HCT116 (cell line): ENCODE measurements around the gene CHAMP1. TPM values are rescaled to one million over a fixed set of nuclear protein-coding genes. Genes with fewer than 3 reads are reported as not detected.

ENCODE experiments used
- ATAC-seq: fragments of 200-7000 bp; cut with Tn5 transposase; 2 replicates; pipeline ENCODE4 v1.9.1; 2020; ENCODE audit warnings: mild to moderate bottlenecking, moderate library complexity
- BruUV-seq: library from RNA; stranded (reverse); fragments of 400-500 nt; replicated peaks from 2 replicates; lab custom pipeline; 2021; lab: Mats Ljungman, UMichigan
- CTCF ChIA-PET: fragments of 300-600 bp; sonication (Branson Sonifier 250); formaldehyde crosslinking; loops from one replicate; lab custom pipeline; 2021; ENCODE audit warnings: antibody characterized with exemption; lab: Charles Lee
- POLR2A ChIA-PET: fragments of 300-600, 350-600 bp; sonication (Branson Sonifier 250); formaldehyde crosslinking; loops from one replicate; lab custom pipeline; 2021; ENCODE audit warnings: antibody characterized with exemption; lab: Charles Lee
- RAD21 ChIA-PET, 2 experiments: fragments of 300-600 bp; sonication (Branson Sonifier 250); formaldehyde crosslinking; loops; one replicate each; lab custom pipeline; 2023; ENCODE audit warnings: low total read pairs in 2 of 2; ENCODE audit not compliant: uncharacterized antibody in 2 of 2, unreplicated experiment in 2 of 2, low non-redundant PET in 1 of 2; lab: Charles Lee
- DNase-seq: peaks from one replicate; pipeline ENCODE4 v3.0.0-alpha.2; 2010; ENCODE audit warnings: low read depth, low spot score
- H2AFZ ChIP-seq: fragments of 200-600 bp; shearing (Covaris generic), sonication (generic); 2 replicates; pipeline ENCODE4 v1.6.1; 2017; ENCODE audit warnings: low read depth, mixed run types, mixed read lengths, antibody characterized with exemption, low read length; ENCODE audit not compliant: poor library complexity, severe bottlenecking
- H3K27ac ChIP-seq: 2 replicates; pipeline ENCODE4 v1.5.1; 2012; ENCODE audit warnings: low read depth, low read length
- H3K27me3 ChIP-seq: fragments of 200-600 bp; sonication (generic); 2 replicates; pipeline ENCODE4 v1.6.1; 2016; ENCODE audit warnings: mixed run types, low read length, mixed read lengths; ENCODE audit not compliant: insufficient read depth
- H3K36me3 ChIP-seq, 2 experiments: fragments of 200-500 bp in 1 of 2; fragments of 200-600 bp in 1 of 2; sonication (Bioruptor generic) in 1 of 2; sonication (generic) in 1 of 2; 2 replicates each; pipeline versions ENCODE4 v1.5.1 to v1.6.1; 2014 to 2016; ENCODE audit warnings: low read length in 2 of 2, inconsistent platforms in 1 of 2, mixed read lengths in 1 of 2, mixed run types in 1 of 2; ENCODE audit not compliant: insufficient read depth in 2 of 2, control insufficient read depth in 1 of 2
- H3K4me1 ChIP-seq, 2 experiments: fragments of 200-600 bp in 1 of 2; sonication (generic) in 1 of 2; 2 replicates each; pipeline versions ENCODE4 v1.5.1 to v1.6.1; 2012 to 2017; ENCODE audit warnings: low read length in 2 of 2, inconsistent platforms in 1 of 2, mild to moderate bottlenecking in 1 of 2, mixed read lengths in 1 of 2, mixed run types in 1 of 2, moderate library complexity in 1 of 2; ENCODE audit not compliant: insufficient read depth in 2 of 2, control insufficient read depth in 1 of 2
- H3K4me2 ChIP-seq: fragments of 200-600 bp; sonication (generic); 2 replicates; pipeline ENCODE4 v1.6.1; 2017; ENCODE audit warnings: mixed run types, low read length, mixed read lengths
- H3K4me3 ChIP-seq, 2 experiments: fragments of 200-600 bp in 1 of 2; sonication (generic) in 1 of 2; replicated peaks in 1 of 2; 2 replicates each; pipeline ENCODE4 v1.5.1; 2011 to 2016; ENCODE audit warnings: low read length in 2 of 2, control low read depth in 1 of 2, low read depth in 1 of 2, mild to moderate bottlenecking in 1 of 2, mixed read lengths in 1 of 2, mixed run types in 1 of 2
- H3K79me2 ChIP-seq: fragments of 200-600 bp; sonication (generic); 2 replicates; pipeline ENCODE4 v1.6.1; 2017; ENCODE audit warnings: mild to moderate bottlenecking, mixed run types, low read length, moderate library complexity, mixed read lengths; ENCODE audit not compliant: insufficient read depth
- H3K9ac ChIP-seq: fragments of 200-600 bp; sonication (generic); 2 replicates; pipeline ENCODE4 v1.6.1; 2016; ENCODE audit warnings: low read length, mixed read lengths
- H3K9me2 ChIP-seq: fragments of 200-600 bp; sonication (generic), shearing (Covaris generic); 2 replicates; pipeline ENCODE4 v1.6.1; 2017; ENCODE audit warnings: mixed run types, mild to moderate bottlenecking, moderate library complexity; ENCODE audit not compliant: insufficient read depth
- H3K9me3 ChIP-seq, 2 experiments: fragments of 200-500 bp in 1 of 2; fragments of 200-600 bp in 1 of 2; sonication (Bioruptor generic) in 1 of 2; sonication (generic) in 1 of 2; 2 replicates each; pipeline ENCODE4 v1.6.1; 2014 to 2017; ENCODE audit warnings: low read length in 2 of 2, mixed read lengths in 2 of 2, inconsistent platforms in 1 of 2, low read depth in 1 of 2, mild to moderate bottlenecking in 1 of 2, mixed run types in 1 of 2, moderate library complexity in 1 of 2; ENCODE audit not compliant: control insufficient read depth in 1 of 2, insufficient read depth in 1 of 2
- H4K20me1 ChIP-seq: fragments of 200-600 bp; sonication (generic), shearing (Covaris generic); 2 replicates; pipeline ENCODE4 v1.6.1; 2017; ENCODE audit warnings: mixed run types, mild to moderate bottlenecking, moderate library complexity; ENCODE audit not compliant: insufficient read depth
- ATF3 ChIP-seq: IDR thresholded peaks from 2 replicates; pipeline ENCODE4 v1.6.1; 2012
- CBX3 ChIP-seq: IDR thresholded peaks from 2 replicates; pipeline ENCODE4 v1.6.1; 2012; ENCODE audit warnings: low read depth
- EGR1 ChIP-seq: IDR thresholded peaks from 2 replicates; pipeline ENCODE4 v1.6.1; 2012; ENCODE audit warnings: low read depth
- ELF1 ChIP-seq: IDR thresholded peaks from 2 replicates; pipeline ENCODE4 v1.6.1; 2012; ENCODE audit warnings: low read depth, borderline replicate concordance
- EZH2 ChIP-seq: fragments of 200-600 bp; sonication (generic); IDR thresholded peaks from 2 replicates; pipeline ENCODE4 v1.6.1; 2017; ENCODE audit warnings: antibody characterized with exemption, mixed run types
- EZH2phosphoT487 ChIP-seq: fragments of 200-600 bp; IDR thresholded peaks from 2 replicates; pipeline ENCODE4 v1.6.1; 2018; ENCODE audit warnings: antibody characterized with exemption, borderline replicate concordance
- FOSL1 ChIP-seq: IDR thresholded peaks from 2 replicates; pipeline ENCODE4 v1.6.1; 2012; ENCODE audit warnings: low read depth
- JUND ChIP-seq: IDR thresholded peaks from 2 replicates; pipeline ENCODE4 v1.6.1; 2012
- MAX ChIP-seq: IDR thresholded peaks from 2 replicates; pipeline ENCODE4 v1.6.1; 2012
- POLR2A ChIP-seq: IDR thresholded peaks from 2 replicates; pipeline ENCODE4 v1.7.0; 2011; ENCODE audit warnings: borderline replicate concordance; ENCODE audit not compliant: insufficient read depth, insufficient read length; ENCODE audit errors: extremely low read depth
- POLR2AphosphoS5 ChIP-seq: IDR thresholded peaks from 2 replicates; pipeline ENCODE4 v1.6.1; 2011; ENCODE audit warnings: mild to moderate bottlenecking, low read depth, low read length, moderate library complexity
- RAD21 ChIP-seq: IDR thresholded peaks from 2 replicates; pipeline ENCODE4 v1.6.1; 2012; ENCODE audit warnings: low read depth, mild to moderate bottlenecking
- REST ChIP-seq: IDR thresholded peaks from 2 replicates; pipeline ENCODE4 v1.6.1; 2012; ENCODE audit warnings: low read depth
- SIN3A ChIP-seq: IDR thresholded peaks from 2 replicates; pipeline ENCODE4 v1.6.1; 2012; ENCODE audit warnings: low read depth
- SP1 ChIP-seq: IDR thresholded peaks from 2 replicates; pipeline ENCODE4 v1.6.1; 2012; ENCODE audit warnings: low read depth
- SRF ChIP-seq: IDR thresholded peaks from 2 replicates; pipeline ENCODE4 v1.6.1; 2012; ENCODE audit warnings: low read depth
- TCF7L2 ChIP-seq: IDR thresholded peaks from 2 replicates; pipeline ENCODE4 v1.7.0; 2011; ENCODE audit warnings: borderline replicate concordance, inconsistent platforms; ENCODE audit not compliant: insufficient read depth, insufficient read length; ENCODE audit errors: extremely low read depth
- YY1 ChIP-seq: IDR thresholded peaks from 2 replicates; pipeline ENCODE4 v1.6.1; 2011; ENCODE audit warnings: low read length, low read depth, moderate library complexity, mild to moderate bottlenecking; ENCODE audit not compliant: insufficient replicate concordance; ENCODE audit errors: extremely low read depth
- ZFX ChIP-seq: fragments of 450-650 bp; IDR thresholded peaks from 2 replicates; pipeline ENCODE4 v1.6.1; 2017
- intact Hi-C: fragments of 100-400 bp; cut with micrococcal nuclease; formaldehyde crosslinking; loops from 2 replicates; pipeline ENCODE4 v1.10.0; 2022
- total RNA-seq: library from RNA; stranded (reverse); gene quantifications from one replicate; pipeline ENCODE4 v1.2.1, GENCODE V29; 2021; ENCODE audit not compliant: unreplicated experiment

The CHAMP1 gene
- total RNA-seq, 1 experiment from 2014 or later, result 31.5 TPM

- ChIA-PET RAD21 (no interaction called here), CTCF (no interaction called here), POLR2A (no interaction called here)
- Histone ChIP-seq H3K4me3 (no peak overlapping the region), H3K9me2 (no peaks in the 10 kb centered on the region), H3K4me2 (no peak overlapping the region), H3K27ac (no peak overlapping the region; the same call in 1 of the 2 replicates), H3K79me2 (peaks cover 16% of the 10 kb centered on the region), H2AFZ (no peak overlapping the region), H3K27me3 (no peaks in the 10 kb centered on the region), H3K9me3 (no peaks in the 10 kb centered on the region), H3K4me1 (peaks cover 15 to 23% of the 10 kb centered on the region in 2 experiments), H3K9ac (peak overlapping the region; percentile 89; the same call in 1 of the 2 replicates), H3K36me3 (peaks cover 0 to 2% of the 10 kb centered on the region in 2 experiments; a peak in 2 of 4 replicates), H4K20me1 (no peaks in the 10 kb centered on the region)
- intact Hi-C loops, result no loop called here
- ATAC-seq (no peak), DNase-seq (no peak)
- BruUV-seq, result no TSS peak
- TF ChIP-seq POLR2AphosphoS5 (no peak), ATF3 (no peak), RAD21 (no peak), TCF7L2 (no peak), SIN3A (no peak), ZFX (no peak), EZH2 (no peak), ELF1 (no peak), EGR1 (no peak), SRF (no peak), POLR2A (no peak), YY1 (no peak), REST (no peak), MAX (no peak), FOSL1 (no peak), SP1 (no peak), CBX3 (no peak), JUND (no peak), EZH2phosphoT487 (no peak)
- TF ChIP-seq, all 23 proteins: peak for 0
These were observed 35.2 kb upstream of the CHAMP1 start for GRCh38 chr13:114279146-114279545.
